Measurements from ENCODE around the gene DZIP1.

The DZIP1 gene

GRCh38 chr13:95553581-95554385 is 90.7 kb downstream of the DZIP1 start:
- Mint-ChIP-seq H3K36me3 (peaks cover 3% of the 10 kb centered on the region), H3K4me3 (peak overlapping the region; percentile 72), H3K9me3 (ENCODE audit: low read depth) (no peaks in the 10 kb centered on the region), H3K27ac (no peak overlapping the region), H3K4me1 (ENCODE audit: low read depth) (peaks cover 16% of the 10 kb centered on the region), H3K27me3 (peaks cover 39% of the 10 kb centered on the region)

GRCh38 chr13:95552539-95553441 is 91.7 kb downstream of the DZIP1 start, which contains the start of gene CLDN10:
CLDN10 (plus strand) TSS chr13:95552720; CDS start chr13:95552754, 34 bp downstream.
- Mint-ChIP-seq H3K27ac (no peak within 1 kb of the TSS), H3K27me3 (peaks cover 42% of the 10 kb centered on the region), H3K4me1 (ENCODE audit: low read depth) (peaks cover 16% of the 10 kb centered on the region), H3K4me3 (peak within 1 kb of the TSS; percentile 72), H3K36me3 (peaks cover 3% of the 10 kb centered on the region), H3K9me3 (ENCODE audit: low read depth) (no peaks in the 10 kb centered on the region)

- Mint-ChIP-seq H3K4me1 (ENCODE audit: low read depth) (peaks cover 16% of the 10 kb centered on the region), H3K27ac (no peak overlapping the region), H3K27me3 (peaks cover 47% of the 10 kb centered on the region), H3K4me3 (peak overlapping the region; percentile 28), H3K9me3 (ENCODE audit: low read depth) (no peaks in the 10 kb centered on the region), H3K36me3 (peaks cover 3% of the 10 kb centered on the region)
These were observed 92.3 kb downstream of the DZIP1 start for GRCh38 chr13:95552208-95552538.

GRCh38 chr13:95547531-95548167 is 96.9 kb downstream of the DZIP1 start:
- H3K36me3 Mint-ChIP-seq: no peaks in the 10 kb centered on the region

GRCh38 chr13:95546919-95547318 is 97.6 kb downstream of the DZIP1 start:
- no peak overlapping the region for H3K27ac Mint-ChIP-seq
- no peak overlapping the region for H3K4me3 Mint-ChIP-seq
- H3K4me1 Mint-ChIP-seq (ENCODE audit: low read depth): peaks cover 4% of the 10 kb centered on the region
- peaks cover 31% of the 10 kb centered on the region for H3K27me3 Mint-ChIP-seq
- no peaks in the 10 kb centered on the region for H3K9me3 Mint-ChIP-seq (ENCODE audit: low read depth)
- no peaks in the 10 kb centered on the region for H3K36me3 Mint-ChIP-seq

More at GRCh38 chr13:95547531-95548167, 96.9 kb downstream of the DZIP1 start:
- Mint-ChIP-seq H3K27me3 (peaks cover 32% of the 10 kb centered on the region), H3K9me3 (ENCODE audit: low read depth) (no peaks in the 10 kb centered on the region), H3K4me3 (no peak overlapping the region), H3K4me1 (ENCODE audit: low read depth) (peaks cover 4% of the 10 kb centered on the region), H3K27ac (no peak overlapping the region)

- H3K4me1 Mint-ChIP-seq (ENCODE audit: low read depth): no peaks in the 10 kb centered on the region
- no peaks in the 10 kb centered on the region for H3K36me3 Mint-ChIP-seq
- no peak overlapping the region for H3K4me3 Mint-ChIP-seq
- H3K27ac Mint-ChIP-seq: no peak overlapping the region
- no peaks in the 10 kb centered on the region for H3K9me3 Mint-ChIP-seq (ENCODE audit: low read depth)
- H3K27me3 Mint-ChIP-seq: peaks cover 11% of the 10 kb centered on the region
These were observed 100.2 kb downstream of the DZIP1 start for GRCh38 chr13:95544293-95544692.

GRCh38 chr13:95541911-95542474 is 102.5 kb downstream of the DZIP1 start:
- no peaks in the 10 kb centered on the region for H3K4me1 Mint-ChIP-seq (ENCODE audit: low read depth)
- H3K27ac Mint-ChIP-seq: no peak overlapping the region
- no peaks in the 10 kb centered on the region for H3K36me3 Mint-ChIP-seq
- peaks cover 2% of the 10 kb centered on the region for H3K27me3 Mint-ChIP-seq
- no peak overlapping the region for H3K4me3 Mint-ChIP-seq
- H3K9me3 Mint-ChIP-seq (ENCODE audit: low read depth): no peaks in the 10 kb centered on the region

- H3K27me3 Mint-ChIP-seq: peaks cover 3% of the 10 kb centered on the region
- H3K36me3 Mint-ChIP-seq: no peaks in the 10 kb centered on the region
- no peaks in the 10 kb centered on the region for H3K4me1 Mint-ChIP-seq (ENCODE audit: low read depth)
- no peaks in the 10 kb centered on the region for H3K9me3 Mint-ChIP-seq (ENCODE audit: low read depth)
- no peak overlapping the region for H3K4me3 Mint-ChIP-seq
- H3K27ac Mint-ChIP-seq: no peak overlapping the region
These were observed 103.2 kb downstream of the DZIP1 start for GRCh38 chr13:95541308-95541707.

- Mint-ChIP-seq H3K9me3 (ENCODE audit: low read depth) (no peaks in the 10 kb centered on the region), H3K36me3 (no peaks in the 10 kb centered on the region), H3K4me1 (ENCODE audit: low read depth) (no peaks in the 10 kb centered on the region), H3K27me3 (peaks cover 3% of the 10 kb centered on the region), H3K4me3 (no peak overlapping the region), H3K27ac (no peak overlapping the region)
These were observed 103.6 kb downstream of the DZIP1 start for GRCh38 chr13:95540888-95541287.

- Mint-ChIP-seq H3K9me3 (ENCODE audit: low read depth) (no peaks in the 10 kb centered on the region), H3K27ac (no peak overlapping the region), H3K4me1 (ENCODE audit: low read depth) (no peaks in the 10 kb centered on the region), H3K36me3 (no peaks in the 10 kb centered on the region), H3K27me3 (peaks cover 13% of the 10 kb centered on the region), H3K4me3 (no peak overlapping the region)
These were observed 107.8 kb downstream of the DZIP1 start for GRCh38 chr13:95536632-95537241.

- Mint-ChIP-seq H3K27ac (no peak overlapping the region), H3K27me3 (peaks cover 13% of the 10 kb centered on the region), H3K4me3 (no peak overlapping the region), H3K36me3 (no peaks in the 10 kb centered on the region), H3K4me1 (ENCODE audit: low read depth) (no peaks in the 10 kb centered on the region), H3K9me3 (ENCODE audit: low read depth) (no peaks in the 10 kb centered on the region)
These were observed 109.3 kb downstream of the DZIP1 start for GRCh38 chr13:95535243-95535642.

GRCh38 chr13:95533545-95534160 is 110.9 kb downstream of the DZIP1 start:
- Mint-ChIP-seq H3K36me3 (no peaks in the 10 kb centered on the region), H3K27me3 (peaks cover 14% of the 10 kb centered on the region), H3K4me1 (ENCODE audit: low read depth) (no peaks in the 10 kb centered on the region), H3K27ac (no peak overlapping the region), H3K9me3 (ENCODE audit: low read depth) (peaks cover under 1% of the 10 kb centered on the region), H3K4me3 (no peak overlapping the region)

- Mint-ChIP-seq H3K36me3 (no peaks in the 10 kb centered on the region), H3K4me3 (no peak overlapping the region), H3K27me3 (peaks cover 11% of the 10 kb centered on the region), H3K4me1 (ENCODE audit: low read depth) (no peaks in the 10 kb centered on the region), H3K9me3 (ENCODE audit: low read depth) (peaks cover 6% of the 10 kb centered on the region), H3K27ac (no peak overlapping the region)
These were observed 114.3 kb downstream of the DZIP1 start for GRCh38 chr13:95530178-95530577.
